Testis (tissue), 2 donors: ENCODE results near the gene PIEZO2.

ENCODE experiments used
- CTCF ChIP-seq, 3 experiments: fragments of 450-650 bp in 2 of 3; fragments of 200-600 bp in 1 of 3; sonication (generic) in 1 of 3; IDR thresholded peaks; one replicate each; pipeline ENCODE4 v1.5.1; 2016 to 2019; ENCODE audit warnings: antibody characterized with exemption in 3 of 3, mild to moderate bottlenecking in 2 of 3, moderate library complexity in 1 of 3
- POLR2A ChIP-seq: fragments of 450-650 bp; IDR thresholded peaks from one replicate; pipeline ENCODE4 v1.6.1; 2017; ENCODE audit warnings: antibody characterized with exemption, mild to moderate bottlenecking, moderate library complexity

- no peak for TF ChIP-seq CTCF (IDR thresholded peaks at IDR 0.05)
- TF ChIP-seq POLR2A, result no peak
Observed at GRCh38 chr18:11165952-11166351, 16.6 kb upstream of the PIEZO2 start.
